Skeletal muscle satellite cell (primary cell): ENCODE results near the gene FIBIN.

Source experiments
- H3K27me3 ChIP-seq: 2 replicates; pipeline ENCODE4 v1.7.0; 2013; ENCODE audit warnings: low read length; ENCODE audit not compliant: control insufficient read depth, insufficient read depth
- H3K36me3 ChIP-seq: 2 replicates; pipeline ENCODE4 v1.7.0; 2013; ENCODE audit warnings: mild to moderate bottlenecking, control low read depth, low read length; ENCODE audit not compliant: insufficient read depth
- H3K4me1 ChIP-seq: 2 replicates; pipeline ENCODE4 v1.7.0; 2013; ENCODE audit warnings: low read length; ENCODE audit not compliant: control insufficient read depth, insufficient read depth
- H3K4me2 ChIP-seq: 2 replicates; pipeline ENCODE4 v1.7.0; 2013; ENCODE audit warnings: mild to moderate bottlenecking, low read length
- H3K4me3 ChIP-seq: 2 replicates; pipeline ENCODE4 v1.7.0; 2013; ENCODE audit warnings: low read length
- H3K9ac ChIP-seq: 2 replicates; pipeline ENCODE4 v1.7.0; 2013; ENCODE audit warnings: mild to moderate bottlenecking, low read depth, low read length, moderate library complexity
- H3K9me3 ChIP-seq: replicated peaks from 2 replicates; pipeline ENCODE4 v1.7.0; 2013; ENCODE audit warnings: mild to moderate bottlenecking, control low read depth, low read length

The FIBIN gene

GRCh38 chr11:27025957-27026733 is 32.2 kb downstream of the FIBIN start:
- no peak overlapping the region for H3K4me3 ChIP-seq
- no peaks in the 10 kb centered on the region for H3K9me3 ChIP-seq
- H3K36me3 ChIP-seq: no peaks in the 10 kb centered on the region
- H3K27me3 ChIP-seq: no peaks in the 10 kb centered on the region
- no peak overlapping the region for H3K4me2 ChIP-seq
- no peaks in the 10 kb centered on the region for H3K4me1 ChIP-seq
- no peak overlapping the region for H3K9ac ChIP-seq

- no peak overlapping the region for H3K4me3 ChIP-seq
- no peaks in the 10 kb centered on the region for H3K27me3 ChIP-seq
- H3K9ac ChIP-seq: no peak overlapping the region
- no peaks in the 10 kb centered on the region for H3K4me1 ChIP-seq
- H3K4me2 ChIP-seq: no peak overlapping the region
- no peaks in the 10 kb centered on the region for H3K9me3 ChIP-seq
- no peaks in the 10 kb centered on the region for H3K36me3 ChIP-seq
Observed at GRCh38 chr11:27028561-27028965, 34.7 kb downstream of the FIBIN start.

- no peaks in the 10 kb centered on the region for H3K36me3 ChIP-seq
- no peaks in the 10 kb centered on the region for H3K9me3 ChIP-seq
- no peak overlapping the region for H3K4me2 ChIP-seq
- no peak overlapping the region for H3K4me3 ChIP-seq
- H3K9ac ChIP-seq: no peak overlapping the region
- no peaks in the 10 kb centered on the region for H3K27me3 ChIP-seq
- H3K4me1 ChIP-seq: no peaks in the 10 kb centered on the region
Observed at GRCh38 chr11:27029966-27030365, 36.1 kb downstream of the FIBIN start.

DNA sequence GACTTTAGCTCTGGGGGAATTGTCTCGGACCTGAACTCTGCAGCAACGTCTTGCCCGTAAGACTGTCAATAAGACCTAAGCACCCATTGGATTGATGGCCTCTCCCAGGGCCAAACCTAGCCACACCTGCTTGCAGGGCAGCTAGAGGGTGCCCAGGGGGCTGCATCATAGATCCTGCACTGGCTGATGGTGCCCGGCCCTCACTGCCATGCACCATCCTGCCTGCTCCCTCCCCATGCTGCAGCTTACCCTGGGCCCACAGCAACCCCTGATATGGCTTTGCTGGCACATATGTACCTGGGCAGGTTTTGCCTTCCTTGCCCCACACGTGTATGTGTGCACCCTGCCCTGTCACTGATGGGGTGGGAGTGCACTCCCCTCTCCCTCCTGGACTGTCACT is 37.8 kb downstream of the FIBIN start:
- H3K9ac ChIP-seq: no peak overlapping the region
- no peaks in the 10 kb centered on the region for H3K9me3 ChIP-seq
- no peak overlapping the region for H3K4me3 ChIP-seq

DNA sequence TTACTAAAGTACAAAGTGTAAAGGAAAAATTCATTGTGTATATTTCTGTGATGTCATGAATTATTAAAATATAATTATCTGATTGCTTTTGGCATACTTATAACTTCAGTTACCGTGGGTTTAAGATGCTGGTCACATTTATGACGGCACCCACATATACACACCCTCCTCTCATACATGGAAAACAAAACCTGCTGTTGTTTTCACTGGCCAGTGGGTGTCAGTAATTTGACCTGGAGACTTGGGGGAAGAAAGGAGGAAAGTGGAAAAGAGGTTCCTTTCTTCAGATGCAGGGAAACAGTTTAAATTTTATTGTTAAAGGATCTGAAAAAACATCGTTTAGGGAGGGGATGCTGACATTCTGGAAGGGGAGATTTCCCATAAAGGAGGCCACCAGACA is 46.0 kb downstream of the FIBIN start:
- H3K4me2 ChIP-seq: no peak overlapping the region
- no peaks in the 10 kb centered on the region for H3K9me3 ChIP-seq
- H3K4me1 ChIP-seq: no peaks in the 10 kb centered on the region
- no peak overlapping the region for H3K9ac ChIP-seq
- H3K36me3 ChIP-seq: no peaks in the 10 kb centered on the region
- no peaks in the 10 kb centered on the region for H3K27me3 ChIP-seq
- H3K4me3 ChIP-seq: no peak overlapping the region

More for the DNA sequence above, 37.8 kb downstream of the FIBIN start:
- Histone ChIP-seq H3K36me3 (no peaks in the 10 kb centered on the region), H3K4me1 (no peaks in the 10 kb centered on the region), H3K4me2 (no peak overlapping the region), H3K27me3 (no peaks in the 10 kb centered on the region)

GRCh38 chr11:27040302-27041115 is 46.6 kb downstream of the FIBIN start, which contains the start of gene BBOX1:
BBOX1 (plus strand) TSS chr11:27040815; CDS start chr11:27055431, 14,616 bp downstream.
- no peaks in the 10 kb centered on the region for H3K36me3 ChIP-seq
- H3K4me3 ChIP-seq: no peak within 1 kb of the TSS
- no peaks in the 10 kb centered on the region for H3K27me3 ChIP-seq
- no peaks in the 10 kb centered on the region for H3K9me3 ChIP-seq
- no peak within 1 kb of the TSS for H3K4me2 ChIP-seq
- no peaks in the 10 kb centered on the region for H3K4me1 ChIP-seq
- no peak within 1 kb of the TSS for H3K9ac ChIP-seq

DNA sequence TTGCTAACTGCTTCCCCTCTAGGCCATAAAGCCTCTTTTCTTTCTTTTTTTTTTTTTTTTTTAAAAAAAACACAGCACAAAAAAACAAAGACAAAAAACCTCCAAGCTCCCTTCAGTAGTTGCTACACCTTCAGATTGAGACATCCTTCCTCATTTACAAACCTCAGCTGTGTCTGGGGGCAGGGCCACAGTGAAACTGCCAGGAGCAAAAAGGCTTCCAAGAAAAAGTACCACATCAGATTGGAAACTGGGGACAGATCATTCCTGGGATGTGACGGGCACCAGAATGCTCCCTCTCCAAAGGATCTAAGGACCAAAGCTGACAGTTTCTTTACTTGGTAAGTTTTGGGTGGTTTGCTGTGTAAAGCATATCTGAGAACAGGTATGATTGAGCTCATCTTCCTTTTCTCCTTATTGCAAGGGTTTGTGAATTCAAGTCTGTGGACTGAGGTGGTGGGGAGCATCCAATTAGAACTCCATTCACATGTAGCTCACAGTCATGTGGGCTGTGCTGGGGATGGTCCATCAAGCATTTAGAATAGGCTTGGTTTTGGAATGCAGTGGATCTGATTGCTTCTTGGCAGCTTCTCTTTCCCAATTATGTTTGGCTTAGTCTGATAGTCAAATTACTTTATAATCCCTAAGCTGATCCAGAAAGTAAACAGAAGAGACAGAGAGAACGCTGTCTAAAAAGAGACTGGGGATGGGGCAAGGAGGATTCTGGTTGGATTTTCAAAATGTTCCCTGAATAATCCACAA is 47.4 kb downstream of the FIBIN start:
- Histone ChIP-seq H3K4me3 (no peak overlapping the region), H3K27me3 (no peaks in the 10 kb centered on the region), H3K9ac (no peak overlapping the region), H3K4me1 (no peaks in the 10 kb centered on the region), H3K9me3 (no peaks in the 10 kb centered on the region), H3K36me3 (no peaks in the 10 kb centered on the region), H3K4me2 (no peak overlapping the region)
